ENCODE measurements around the gene DCP1A. TPM values are rescaled to one million over a fixed set of nuclear protein-coding genes. Genes with fewer than 3 reads are reported as not detected.

DCP1A gene
- total RNA-seq: 12.9 and 14.3 TPM in 2 replicates

DNA sequence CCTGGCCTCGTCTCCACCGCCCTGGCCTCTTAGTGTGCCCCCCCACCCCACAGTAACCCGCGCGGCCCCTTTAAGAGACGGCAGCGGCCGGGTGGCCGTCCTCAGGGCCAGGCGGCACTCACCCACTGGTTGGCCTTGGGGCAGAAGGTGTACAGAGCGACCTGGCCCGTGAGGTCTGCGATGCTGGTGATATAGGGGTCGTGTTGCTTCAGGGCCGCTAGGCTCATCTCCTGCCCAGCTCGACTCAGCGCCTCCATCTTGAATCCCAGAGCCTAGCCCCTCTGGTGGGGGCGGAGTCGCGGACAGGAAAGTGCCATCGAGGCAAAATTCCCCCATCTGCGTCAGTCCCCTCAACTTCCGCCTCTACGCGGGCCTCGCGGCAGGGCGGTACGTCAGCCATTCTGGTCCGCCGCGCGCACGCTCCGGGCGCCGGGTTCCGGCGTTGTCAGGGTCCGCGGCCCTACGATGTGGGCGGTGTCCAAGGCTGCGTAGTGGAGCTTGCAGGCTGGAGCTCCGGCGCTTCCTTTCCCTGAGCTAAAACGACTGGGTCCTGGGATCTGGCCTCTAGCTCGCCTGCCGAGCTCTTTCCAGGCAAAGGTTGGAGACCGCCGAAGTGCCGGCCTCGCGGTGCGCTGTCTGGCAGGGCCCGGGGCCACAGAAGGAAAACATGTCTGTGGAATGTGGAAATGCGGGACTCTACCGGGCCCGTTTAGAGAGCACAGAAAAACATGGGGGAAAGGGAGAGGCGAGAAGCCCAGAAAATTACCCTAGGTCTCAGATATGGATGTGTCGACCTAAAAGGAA lies at the start of gene DCP1A:
TSS of gene DCP1A (minus strand) at position 283 of the 804 bp plus-strand sequence. CDS start at position 257, 26 bp downstream.

DNA sequence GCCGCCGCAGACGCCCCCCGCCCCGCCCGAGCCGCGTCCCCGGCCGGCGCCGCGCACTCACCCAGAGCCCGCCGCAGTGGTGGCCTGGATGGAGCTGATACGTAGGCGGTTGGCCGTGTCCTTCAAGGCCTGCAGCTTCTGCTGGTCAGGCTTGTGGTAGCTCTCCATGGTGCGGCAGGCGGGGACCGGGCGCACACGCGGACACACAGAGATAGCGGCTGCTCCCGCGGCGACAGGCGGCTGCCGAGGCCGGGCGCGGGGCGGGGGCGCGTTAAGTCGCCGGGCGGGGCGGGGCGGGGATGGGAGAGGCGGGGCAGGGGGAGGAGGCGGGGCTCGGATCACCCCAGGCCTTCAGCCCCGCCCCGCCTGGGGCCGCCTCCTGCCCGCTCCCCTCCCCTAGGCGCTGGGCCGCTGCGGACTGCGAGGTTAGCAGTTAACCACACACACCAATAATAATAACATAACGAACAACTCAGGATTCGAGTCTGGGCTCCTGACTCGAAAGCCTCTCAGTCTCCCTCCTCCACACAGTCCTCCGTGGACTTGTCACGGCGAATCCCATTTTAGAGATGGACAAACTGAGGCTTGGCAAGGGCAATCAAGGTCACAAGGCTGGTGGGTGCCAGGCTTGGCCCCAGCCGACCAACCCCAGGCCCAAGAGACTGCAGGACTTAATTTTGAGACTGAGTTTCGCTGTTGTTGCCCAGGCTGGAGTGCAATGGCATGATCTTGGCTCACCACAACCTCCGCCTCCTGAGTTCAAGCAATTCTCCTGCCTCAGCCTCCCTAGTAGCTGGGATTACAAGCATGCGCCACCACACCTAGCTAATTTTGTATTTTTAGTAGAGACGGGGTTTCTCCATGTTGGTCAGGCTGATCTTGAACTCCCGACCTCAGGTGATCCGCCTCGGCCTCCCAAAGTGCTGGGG lies 91.3 kb downstream of the DCP1A start, which contains the start of gene TKT:
TSS of gene TKT (minus strand) at position 248 of the 929 bp plus-strand sequence. CDS start at position 168, 80 bp downstream.

Other genes starting within 250 kb of the DCP1A start
- gene RFT1, start 217.1 kb downstream of the DCP1A start, total RNA-seq: 8.6 and 10.4 TPM in 2 replicates
- gene PRKCD, start 186.3 kb downstream of the DCP1A start, total RNA-seq: 7.5 and 10.3 TPM in 2 replicates
- 705 and 712 TPM in 2 replicates for gene TKT, start 91.5 kb downstream of the DCP1A start, total RNA-seq
- 0.56 and 0.98 TPM in 2 replicates for gene CACNA1D, start 147.1 kb upstream of the DCP1A start, total RNA-seq

Measured in cardiac ventricle fibroblast (primary cell).